Esophagus squamous epithelium (tissue), 5 donors: ENCODE results near the gene JARID2. TPM values are rescaled to one million over a fixed set of nuclear protein-coding genes. Genes with fewer than 3 reads are reported as not detected.

Experiments used
- DNase-seq: peaks from one replicate; lab custom pipeline; 2025; lab: John Stamatoyannopoulos, UW
- H3K27ac ChIP-seq, 4 donors: fragments of 200-600 bp; sonication (generic); one replicate each; pipeline ENCODE4 v1.5.1; 2016 to 2019; ENCODE audit warnings: mild to moderate bottlenecking in 1 of 4
- H3K27me3 ChIP-seq, 4 donors: fragments of 200-600 bp; sonication (generic); 1 replicate in 3 of 4; 2 replicates in 1 of 4; pipeline versions ENCODE4 v1.5.1 to v1.6.0; 2017 to 2021; ENCODE audit warnings: antibody characterized with exemption in 1 of 4
- H3K36me3 ChIP-seq, 3 donors: fragments of 200-600 bp; sonication (generic); one replicate each; pipeline ENCODE4 v1.5.1; 2016 to 2019
- H3K4me1 ChIP-seq, 3 donors: fragments of 200-600 bp; sonication (generic); one replicate each; pipeline ENCODE4 v1.5.1; 2017 to 2019
- H3K4me3 ChIP-seq, 4 donors: fragments of 200-600 bp; sonication (generic); 1 replicate in 3 of 4; 2 replicates in 1 of 4; pipeline ENCODE4 v1.5.1; 2016 to 2019; ENCODE audit warnings: mild to moderate bottlenecking in 2 of 4, moderate library complexity in 1 of 4
- H3K9me3 ChIP-seq, 3 donors: fragments of 200-600 bp; sonication (generic); one replicate each; pipeline ENCODE4 v1.5.1; 2016 to 2019
- CTCF ChIP-seq, 6 experiments: fragments of 450-650 bp in 4 of 6; fragments of 200-600 bp in 2 of 6; sonication (generic) in 2 of 6; IDR thresholded peaks; one replicate each; pipeline ENCODE4 v1.5.1; 2016 to 2019; ENCODE audit warnings: antibody characterized with exemption in 6 of 6, mild to moderate bottlenecking in 4 of 6, moderate library complexity in 4 of 6
- POLR2A ChIP-seq, 4 donors: fragments of 450-650 bp; IDR thresholded peaks; one replicate each; pipeline ENCODE4 v1.6.1; 2017; ENCODE audit warnings: antibody characterized with exemption in 4 of 4, mild to moderate bottlenecking in 4 of 4, moderate library complexity in 3 of 4
- WGBS, 2 donors: methylation state at CpG; one replicate each; pipeline ENCODE4 v1.1.5; 2018; 5-methylcytosine and 5-hydroxymethylcytosine counted together
- intact Hi-C: fragments of 100-400 bp; cut with DNase I; formaldehyde crosslinking; loops from one replicate; pipeline ENCODE4 v1.15.0; 2022
- total RNA-seq, 4 donors: library from RNA; depleted of rRNA; stranded (reverse); fragments of >200 nt; gene quantifications; one replicate each; pipeline ENCODE4 v1.1.0, GENCODE V29; 2016
- donor health status: DM: yes; HTN: yes; CAD: no.

The JARID2 gene
- total RNA-seq, 4 donors from 2014 or later: 13.3 to 19.6 (median 16.3) TPM

GRCh38 chr6:15375638-15376290 lies 129.9 kb downstream of the JARID2 start:
- TF ChIP-seq CTCF (IDR thresholded peaks at IDR 0.05) (no peak), POLR2A (IDR thresholded peaks at IDR 0.05) (no peak)
- peaks cover 12 to 69% (median 13%) of the 10 kb centered on the region in 3 donors for H3K4me1 ChIP-seq
- H3K27me3 ChIP-seq: no peaks in the 10 kb centered on the region
- intact Hi-C loops: no loop called here
- H3K4me3 ChIP-seq: no peak overlapping the region
- peak overlapping the region in 2 of 4 donors; percentile 8 to 26 for H3K27ac ChIP-seq
- no peaks in the 10 kb centered on the region for H3K9me3 ChIP-seq
- no peaks in the 10 kb centered on the region for H3K36me3 ChIP-seq
- 66 to 75% methylated on average over 4 of the region's 4 CpGs for WGBS, 2 donors
- DNase-seq: no peak

DNA sequence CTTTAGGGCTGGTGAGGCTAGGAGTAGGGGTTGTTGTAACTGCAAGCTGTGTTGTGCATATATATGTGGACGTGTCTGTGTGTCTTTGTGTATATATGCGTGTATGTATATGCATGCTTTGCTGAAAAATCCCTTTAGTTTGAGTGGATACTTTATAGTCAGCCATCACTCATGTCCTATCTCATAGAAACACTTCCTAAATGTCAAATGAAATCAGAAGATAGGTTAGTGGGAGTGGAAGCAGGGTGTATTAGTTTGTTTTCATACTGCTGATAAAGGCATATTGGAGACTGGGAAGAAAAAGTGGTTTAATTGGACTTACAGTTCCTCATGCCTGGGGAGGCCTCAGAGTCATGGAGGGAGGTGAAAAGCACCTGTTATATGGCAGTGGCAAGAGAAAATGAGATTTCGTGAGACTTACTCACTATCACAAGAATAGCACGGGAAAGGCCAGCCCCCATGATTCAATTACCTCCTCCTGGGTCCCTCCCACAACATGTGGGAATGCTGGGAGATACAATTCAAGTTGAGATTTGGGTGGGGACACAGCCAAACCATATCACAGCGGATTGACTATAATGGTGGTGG lies 131.1 kb downstream of the JARID2 start:
- intact Hi-C loops: no loop called here
- 84 to 92% methylated on average over 5 of the region's 5 CpGs for WGBS, 2 donors
- Histone ChIP-seq H3K36me3 (no peaks in the 10 kb centered on the region), H3K9me3 (no peaks in the 10 kb centered on the region), H3K27ac (no peak overlapping the region), H3K4me3 (no peak overlapping the region), H3K4me1 (peaks cover 4 to 64% (median 5%) of the 10 kb centered on the region in 3 donors), H3K27me3 (no peaks in the 10 kb centered on the region)
- DNase-seq: no peak
- TF ChIP-seq CTCF (IDR thresholded peaks at IDR 0.05): no peak
- TF ChIP-seq POLR2A (IDR thresholded peaks at IDR 0.05): no peak

DNA sequence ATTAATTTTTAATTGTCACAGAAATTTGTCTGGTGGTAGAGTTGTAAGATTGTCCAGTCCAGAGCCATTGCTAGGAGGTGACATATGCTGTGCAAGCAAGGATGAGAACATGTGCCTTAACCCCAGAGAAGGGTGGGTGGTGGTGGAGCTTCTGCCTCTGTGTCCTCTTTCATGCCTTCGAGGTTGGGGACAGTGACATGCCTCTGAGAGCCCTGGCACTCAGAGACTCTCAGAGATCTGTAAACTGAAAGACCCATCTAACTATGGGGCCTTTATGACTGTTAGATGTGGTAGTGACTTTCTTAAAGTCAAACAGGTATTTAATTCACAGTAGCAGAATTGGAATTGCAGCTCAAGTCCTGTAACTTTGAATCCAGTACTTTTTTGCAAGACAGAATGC lies 132.4 kb downstream of the JARID2 start:
- Histone ChIP-seq H3K27me3 (no peaks in the 10 kb centered on the region), H3K4me1 (peaks cover 4 to 60% (median 5%) of the 10 kb centered on the region in 3 donors), H3K4me3 (no peak overlapping the region), H3K36me3 (no peaks in the 10 kb centered on the region), H3K27ac (no peak overlapping the region), H3K9me3 (no peaks in the 10 kb centered on the region)
- DNase-seq: no peak
- intact Hi-C loops: no loop called here
- WGBS, 2 donors: 50 to 100% methylated on average over 1 of the region's 1 CpG
- TF ChIP-seq POLR2A (IDR thresholded peaks at IDR 0.05) (no peak), CTCF (IDR thresholded peaks at IDR 0.05) (no peak)

DNA sequence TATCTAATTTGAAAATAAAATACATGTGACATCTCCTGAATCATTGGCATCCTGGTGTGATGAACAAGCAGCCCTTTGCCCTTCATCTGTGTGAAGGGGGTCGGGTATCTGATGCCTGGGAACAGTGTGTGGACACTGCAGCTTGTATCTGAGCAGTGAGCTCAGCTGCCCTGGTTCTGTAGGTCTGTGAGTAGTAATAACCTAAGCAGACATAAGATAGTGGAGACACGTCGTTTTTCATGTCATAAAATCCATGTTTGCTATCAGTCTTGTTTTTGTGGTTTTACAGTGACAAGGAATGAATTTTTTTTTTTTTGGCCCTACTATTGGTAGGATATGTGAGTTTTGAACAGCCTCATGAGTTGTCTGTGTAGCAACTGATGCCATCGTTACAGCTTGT lies 133.0 kb downstream of the JARID2 start:
- 86 to 90% methylated on average over 4 of the region's 4 CpGs for WGBS, 2 donors
- Histone ChIP-seq H3K9me3 (no peaks in the 10 kb centered on the region), H3K27me3 (no peaks in the 10 kb centered on the region), H3K4me3 (no peak overlapping the region), H3K4me1 (peaks cover 4 to 58% (median 5%) of the 10 kb centered on the region in 3 donors), H3K27ac (no peak overlapping the region), H3K36me3 (no peaks in the 10 kb centered on the region)
- no peak for TF ChIP-seq CTCF (IDR thresholded peaks at IDR 0.05)
- DNase-seq: no peak
- intact Hi-C loops: no loop called here

DNA sequence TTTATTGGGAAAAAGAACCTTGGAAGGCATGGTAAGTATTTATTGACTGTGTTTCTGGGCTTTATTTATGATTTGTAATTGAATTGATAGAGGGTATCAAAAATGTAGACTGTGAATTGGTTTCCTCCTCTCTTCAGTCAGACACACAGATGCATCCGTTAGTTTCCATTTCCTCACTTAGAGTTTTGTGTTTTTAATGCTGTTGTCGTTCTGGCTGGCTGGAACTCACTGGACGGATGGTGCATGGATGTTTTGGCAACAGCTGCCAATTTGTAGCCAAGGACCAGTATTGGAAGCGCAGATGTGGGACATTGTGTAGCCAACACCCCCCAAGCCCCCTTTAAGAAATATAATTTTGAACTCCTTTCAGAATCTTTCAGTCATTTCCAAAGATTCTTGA lies 134.5 kb downstream of the JARID2 start:
- TF ChIP-seq CTCF (IDR thresholded peaks at IDR 0.05): no peak
- no peak for TF ChIP-seq POLR2A (IDR thresholded peaks at IDR 0.05)

More for the DNA sequence above, 134.5 kb downstream of the JARID2 start:
- Histone ChIP-seq H3K36me3 (no peaks in the 10 kb centered on the region), H3K4me1 (peaks cover 3 to 58% (median 8%) of the 10 kb centered on the region in 3 donors), H3K4me3 (no peak overlapping the region), H3K27me3 (no peaks in the 10 kb centered on the region), H3K27ac (no peak overlapping the region), H3K9me3 (no peaks in the 10 kb centered on the region)
- intact Hi-C loops: no loop called here
- 67 to 80% methylated on average over 4 of the region's 4 CpGs for WGBS, 2 donors
- no peak for DNase-seq
